Body of pancreas (tissue), 4 donors: ENCODE results near the gene GABRB2. TPM values are rescaled to one million over a fixed set of nuclear protein-coding genes. Genes with fewer than 3 reads are reported as not detected.

Source experiments
- ATAC-seq: fragments of 150-250 bp; one replicate; pipeline ENCODE4 v1.9.1; 2016
- DNase-seq, 4 donors: peaks; one replicate each; pipeline ENCODE4 v3.0.0-alpha.2; 2019
- H3K27ac ChIP-seq, 4 donors: fragments of 200-600 bp; sonication (generic); 1 replicate in 3 of 4; 2 replicates in 1 of 4; pipeline versions ENCODE4 v1.5.1 to v1.6.1; 2016 to 2019; ENCODE audit warnings: mild to moderate bottlenecking in 1 of 4, mixed read lengths in 1 of 4, moderate library complexity in 1 of 4
- H3K27me3 ChIP-seq, 2 donors: fragments of 200-600 bp; sonication (generic); one replicate each; pipeline ENCODE4 v1.6.0; 2016; ENCODE audit warnings: mild to moderate bottlenecking in 1 of 2
- H3K36me3 ChIP-seq, 2 donors: fragments of 200-600 bp; sonication (generic); replicated peaks in 1 of 2; 2 replicates each; pipeline ENCODE4 v1.5.1; 2016; ENCODE audit warnings: low read depth in 2 of 2; ENCODE audit not compliant: insufficient read depth in 1 of 2
- H3K4me1 ChIP-seq: fragments of 200-600 bp; sonication (generic); one replicate; pipeline ENCODE4 v1.6.0; 2016
- H3K4me3 ChIP-seq, 2 donors: fragments of 200-600 bp; sonication (generic); 1 replicate in 1 of 2; 2 replicates in 1 of 2; pipeline ENCODE4 v1.5.1; 2016 to 2019
- H3K9me3 ChIP-seq, 3 donors: fragments of 200-600 bp; sonication (generic); 1 replicate in 2 of 3; 2 replicates in 1 of 3; pipeline ENCODE4 v1.5.1; 2016
- POLR2A ChIP-seq, 3 donors: fragments of 450-650 bp; IDR thresholded peaks; one replicate each; pipeline ENCODE4 v1.6.1; 2016; ENCODE audit warnings: antibody characterized with exemption in 3 of 3, mild to moderate bottlenecking in 2 of 3
- WGBS, 2 donors: methylation state at CpG; one replicate each; pipeline ENCODE4 v1.1.5; 2017; 5-methylcytosine and 5-hydroxymethylcytosine counted together
- intact Hi-C: fragments of 100-400 bp; cut with DNase I; formaldehyde crosslinking; loops from one replicate; pipeline ENCODE4 v1.15.1; 2023
- total RNA-seq, 2 donors: library from RNA; depleted of rRNA; stranded (reverse); fragments of >200 nt; gene quantifications; one replicate each; pipeline ENCODE4 v1.1.0, GENCODE V29; 2016
- TF ChIP-seq, protein P1 (sequence below), 7 experiments: fragments of 450-650 bp in 4 of 7; fragments of 200-600 bp in 3 of 7; sonication (generic) in 3 of 7; IDR thresholded peaks; one replicate each; pipeline ENCODE4 v1.5.1; 2016 to 2019; ENCODE audit warnings: antibody characterized with exemption in 7 of 7

Gene GABRB2
- total RNA-seq, 2 donors from 2014 or later = under 0.01 TPM; not detected in 1

DNA sequence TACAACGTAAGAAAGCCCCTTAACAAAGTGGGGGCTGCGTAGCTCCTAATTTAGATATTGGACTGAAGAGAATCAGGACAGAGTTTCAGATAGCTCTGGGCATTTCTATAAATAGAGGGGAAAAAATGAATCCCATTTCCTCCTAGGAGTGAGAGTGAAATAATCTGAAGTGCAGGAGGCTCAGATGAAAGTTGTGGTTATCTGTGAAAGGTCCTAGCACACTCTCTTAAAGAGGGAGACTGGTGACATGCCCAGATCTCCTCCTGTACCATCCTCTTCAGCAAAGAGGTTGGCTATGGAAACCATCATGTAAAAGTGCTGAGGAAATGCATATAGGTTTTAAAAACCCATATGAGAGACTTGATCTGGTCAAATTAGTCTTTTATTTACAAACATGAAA, 143.4 kb downstream of the GABRB2 start:
- Histone ChIP-seq H3K4me3 (no peak overlapping the region), H3K4me1 (peaks cover 15% of the 10 kb centered on the region), H3K9me3 (no peaks in the 10 kb centered on the region), H3K27me3 (no peaks in the 10 kb centered on the region), H3K27ac (no peak overlapping the region), H3K36me3 (no peaks in the 10 kb centered on the region)
- TF ChIP-seq, protein P1, sequence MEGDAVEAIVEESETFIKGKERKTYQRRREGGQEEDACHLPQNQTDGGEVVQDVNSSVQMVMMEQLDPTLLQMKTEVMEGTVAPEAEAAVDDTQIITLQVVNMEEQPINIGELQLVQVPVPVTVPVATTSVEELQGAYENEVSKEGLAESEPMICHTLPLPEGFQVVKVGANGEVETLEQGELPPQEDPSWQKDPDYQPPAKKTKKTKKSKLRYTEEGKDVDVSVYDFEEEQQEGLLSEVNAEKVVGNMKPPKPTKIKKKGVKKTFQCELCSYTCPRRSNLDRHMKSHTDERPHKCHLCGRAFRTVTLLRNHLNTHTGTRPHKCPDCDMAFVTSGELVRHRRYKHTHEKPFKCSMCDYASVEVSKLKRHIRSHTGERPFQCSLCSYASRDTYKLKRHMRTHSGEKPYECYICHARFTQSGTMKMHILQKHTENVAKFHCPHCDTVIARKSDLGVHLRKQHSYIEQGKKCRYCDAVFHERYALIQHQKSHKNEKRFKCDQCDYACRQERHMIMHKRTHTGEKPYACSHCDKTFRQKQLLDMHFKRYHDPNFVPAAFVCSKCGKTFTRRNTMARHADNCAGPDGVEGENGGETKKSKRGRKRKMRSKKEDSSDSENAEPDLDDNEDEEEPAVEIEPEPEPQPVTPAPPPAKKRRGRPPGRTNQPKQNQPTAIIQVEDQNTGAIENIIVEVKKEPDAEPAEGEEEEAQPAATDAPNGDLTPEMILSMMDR (IDR thresholded peaks at IDR 0.05) = no peak
- TF ChIP-seq POLR2A (IDR thresholded peaks at IDR 0.05) = no peak
- ATAC-seq = no peak
- WGBS, 2 donors = 89 to 91% methylated on average over 2 of the region's 2 CpGs
- intact Hi-C loops = no loop called here
- no peak for DNase-seq

DNA sequence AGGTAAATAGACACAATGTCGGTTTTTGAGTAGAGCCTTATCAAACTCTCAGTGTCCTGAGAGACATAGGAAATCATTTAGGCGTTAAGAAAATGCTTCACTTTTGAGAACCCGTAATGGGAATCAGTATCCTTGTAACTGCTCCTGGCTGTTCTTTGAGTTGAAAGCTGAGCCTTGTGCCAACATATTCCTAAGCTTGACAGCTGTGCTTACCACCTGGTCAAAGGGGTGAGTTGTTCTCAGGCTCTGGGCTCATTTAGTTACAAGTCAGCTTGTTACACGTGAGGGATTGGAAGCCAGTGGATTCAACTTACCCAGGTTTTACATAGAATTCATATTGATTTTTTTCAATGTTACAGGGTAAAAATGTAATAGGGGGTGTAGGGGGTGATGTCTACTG, 145.9 kb downstream of the GABRB2 start:
- Histone ChIP-seq H3K27me3 (no peaks in the 10 kb centered on the region), H3K36me3 (no peaks in the 10 kb centered on the region), H3K27ac (peak overlapping the region; percentile 45 to 72 (median 62)), H3K4me3 (no peak overlapping the region), H3K4me1 (peaks cover 15% of the 10 kb centered on the region), H3K9me3 (no peaks in the 10 kb centered on the region)
- no peak for TF ChIP-seq POLR2A (IDR thresholded peaks at IDR 0.05)
- TF ChIP-seq, protein P1 (IDR thresholded peaks at IDR 0.05) = no peak
- intact Hi-C loops = no loop called here
- DNase-seq (peak; percentile 63 to 85 (median 76)), ATAC-seq (peak; percentile 98)
- WGBS, 2 donors = 14 to 17% methylated on average over 4 of the region's 4 CpGs

DNA sequence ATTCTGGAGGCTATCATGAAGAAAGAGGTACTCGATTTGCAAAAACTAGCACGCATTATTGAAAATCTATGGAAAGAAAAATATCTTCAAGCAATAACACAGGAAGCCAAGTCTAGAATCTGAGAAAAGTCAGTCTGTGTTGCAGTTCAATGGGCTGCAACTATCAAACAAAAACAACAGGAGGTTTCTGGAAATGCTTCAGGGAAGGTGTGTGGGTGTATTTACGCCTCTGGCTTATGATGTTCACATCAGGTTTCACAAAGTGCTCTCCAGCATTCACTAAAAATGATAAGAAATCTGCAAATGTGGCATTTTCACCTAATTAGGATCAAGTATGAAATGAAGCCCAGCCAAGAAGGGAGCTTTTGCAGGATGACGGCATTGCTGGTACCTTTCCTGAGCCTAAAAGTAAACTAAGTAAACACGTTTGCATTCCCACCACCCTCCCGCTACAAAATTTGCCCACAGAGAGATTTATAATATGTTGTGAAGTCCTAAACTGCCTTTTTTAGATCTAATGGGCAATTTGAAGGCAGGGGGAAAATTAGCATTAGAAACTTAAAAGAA, 146.4 kb downstream of the GABRB2 start:
- Histone ChIP-seq H3K9me3 (no peaks in the 10 kb centered on the region), H3K4me1 (peaks cover 15% of the 10 kb centered on the region), H3K36me3 (no peaks in the 10 kb centered on the region), H3K4me3 (no peak overlapping the region), H3K27ac (peak overlapping the region; percentile 45 to 72 (median 62)), H3K27me3 (no peaks in the 10 kb centered on the region)
- intact Hi-C loops = no loop called here
- ATAC-seq = peak; percentile 73
- no peak for TF ChIP-seq POLR2A (IDR thresholded peaks at IDR 0.05)
- TF ChIP-seq, protein P1 (IDR thresholded peaks at IDR 0.05) = no peak
- WGBS, 2 donors = 25 to 34% methylated on average over 6 of the region's 6 CpGs
- DNase-seq = peak; percentile 45 to 68 (median 50)

DNA sequence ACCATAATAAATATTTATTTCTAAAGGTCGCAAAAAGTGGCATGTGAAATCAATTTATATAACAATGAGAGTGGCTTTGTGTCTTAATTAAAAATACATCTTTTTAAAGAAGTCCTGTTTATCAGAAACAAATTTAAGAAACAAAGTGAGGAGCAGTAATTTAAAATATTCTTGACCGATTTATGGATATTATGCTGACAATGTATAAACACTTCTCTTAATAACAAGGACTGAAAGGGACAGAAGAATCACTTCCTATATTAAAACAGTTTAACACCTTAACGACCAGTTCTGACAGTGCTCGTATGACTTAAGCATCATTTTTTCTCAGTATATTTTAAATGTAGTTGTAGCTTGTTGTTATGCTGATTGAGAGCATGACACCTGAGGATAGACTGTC, 149.1 kb downstream of the GABRB2 start:
- ATAC-seq = no peak

More for the DNA sequence above, 149.1 kb downstream of the GABRB2 start:
- 85 to 89% methylated on average over 4 of the region's 4 CpGs for WGBS, 2 donors
- DNase-seq = no peak
- Histone ChIP-seq H3K4me3 (no peak overlapping the region), H3K36me3 (no peaks in the 10 kb centered on the region), H3K27me3 (no peaks in the 10 kb centered on the region), H3K4me1 (peaks cover 15% of the 10 kb centered on the region), H3K27ac (no peak overlapping the region), H3K9me3 (no peaks in the 10 kb centered on the region)
- intact Hi-C loops = no loop called here
- TF ChIP-seq, protein P1 (IDR thresholded peaks at IDR 0.05) = no peak
- no peak for TF ChIP-seq POLR2A (IDR thresholded peaks at IDR 0.05)
